ENCODE results near the gene SF3B6. TPM values are rescaled to one million over a fixed set of nuclear protein-coding genes. Genes with fewer than 3 reads are reported as not detected.

The SF3B6 gene
- total and polyA plus RNA-seq, 2 of the 4 experiments (the other 2 are of a cell fraction): 143 to 191 TPM

DNA sequence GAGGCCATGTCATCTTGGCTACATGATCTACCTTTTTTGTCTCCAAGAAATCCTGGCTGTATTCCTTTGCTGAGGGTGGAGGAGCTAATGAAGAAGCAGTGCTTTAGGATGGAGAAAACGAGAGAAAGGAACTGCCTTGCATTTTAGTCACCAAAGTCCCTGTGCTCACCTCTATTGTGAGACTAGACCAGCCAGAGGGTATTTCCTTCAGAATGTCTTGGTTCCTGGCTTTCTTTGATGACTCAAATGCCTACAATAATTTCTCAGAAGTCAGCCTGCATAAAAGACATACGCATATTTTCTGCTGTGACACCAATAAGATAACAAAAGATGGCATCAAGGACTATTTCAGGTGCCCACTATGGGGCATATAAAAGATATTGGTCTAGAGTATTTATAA, 10.8 kb downstream of the SF3B6 start:
- Histone ChIP-seq H3K4me1 (ENCODE audit: control insufficient read depth, insufficient read depth, low read length) (no peaks in the 10 kb centered on the region), H3K27me3 (ENCODE audit: control insufficient read depth, insufficient read depth, low read length) (no peaks in the 10 kb centered on the region), H3K4ac (ENCODE audit: low read depth, low read length) (no peak overlapping the region), H2AFZ (replicated peaks; ENCODE audit: low read length, poor library complexity) (no peak overlapping the region), H4K91ac (ENCODE audit: insufficient read depth, low read depth, low read length) (no peak overlapping the region), H3K79me1 (ENCODE audit: low read depth in 1 of 2, low read length in 2 of 2) (peaks cover 9 to 12% of the 10 kb centered on the region in 2 experiments), H2BK20ac (ENCODE audit: low read depth, low read length) (no peak overlapping the region), H3K23ac (ENCODE audit: low read depth, low read length) (no peak overlapping the region), H4K5ac (ENCODE audit: low read depth, low read length) (no peak overlapping the region), H4K8ac (ENCODE audit: low read depth in 2 of 2, low read length in 2 of 2) (no peak overlapping the region), H2BK120ac (ENCODE audit: low read depth, low read length) (no peak overlapping the region), H3K18ac (ENCODE audit: low read depth, low read length) (no peak overlapping the region), H3K56ac (ENCODE audit: extremely low read depth, insufficient read depth, low read length) (no peak overlapping the region), H3K9ac (ENCODE audit: low read depth, low read length) (no peak overlapping the region), H2AK9ac (replicated peaks; ENCODE audit: low read depth, low read length, poor library complexity) (no peak overlapping the region), H4K20me1 (ENCODE audit: insufficient read depth, low read length) (no peaks in the 10 kb centered on the region), H2BK15ac (ENCODE audit: low read depth, low read length) (no peak overlapping the region), H2BK5ac (ENCODE audit: low read depth, low read length, poor library complexity, severe bottlenecking) (no peak overlapping the region), H3K4me3 (ENCODE audit: insufficient read depth, low read depth, low read length) (no peak overlapping the region), H2AK5ac (ENCODE audit: low read depth, low read length) (no peak overlapping the region), H3K36me3 (ENCODE audit: control insufficient read depth, insufficient read depth, low read length) (peaks cover 19% of the 10 kb centered on the region), H3K4me2 (ENCODE audit: low read depth, low read length) (no peak overlapping the region), H3K27ac (ENCODE audit: insufficient read depth, low read length) (no peak overlapping the region), H3K9me3 (ENCODE audit: control insufficient read depth, insufficient read depth, low read length) (no peaks in the 10 kb centered on the region), H3K9me1 (ENCODE audit: insufficient read depth, low read length) (peaks cover 6% of the 10 kb centered on the region; the same call in 1 of the 2 replicates), H3K14ac (replicated peaks; ENCODE audit: low read depth, low read length) (no peak overlapping the region)
- no peak for TF ChIP-seq RCOR1 (IDR thresholded peaks at IDR 0.05; ENCODE audit: insufficient replicate concordance, low read length)
- intact Hi-C loops (cut with micrococcal nuclease): no loop called here
- ATAC-seq (ENCODE audit: low read depth) (no peak), DNase-seq (no peak)
- dilution Hi-C loops (cut with HindIII; ENCODE audit: low sequenced_read_pairs, unreplicated experiment): no loop called here
- WGBS, 2 experiments (ENCODE audit: extremely low coverage in 2 of 2, insufficient read length in 1 of 2): no CpG with 5 or more reads among the region's 2 CpGs
- POLR2A ChIA-PET (ENCODE audit: unreplicated experiment): no interaction called here
- BruUV-seq (replicated peaks): no TSS peak
- CTCF ChIA-PET: interaction anchor here (1.2 kb wide), 1 partner anchor 10 kb away, joined by 5 read pairs; no protein-coding TSS in a partner anchor
- in situ Hi-C loops (cut with MboI; ENCODE audit: low sequenced_read_pairs): no loop called here
